Gastroesophageal sphincter (tissue), 3 donors: Measurements from ENCODE around the gene FBXL17.

Experiments used
- CTCF ChIP-seq, 4 experiments: fragments of 200-600 bp in 2 of 4; fragments of 450-650 bp in 2 of 4; sonication (generic) in 1 of 4; IDR thresholded peaks; one replicate each; pipeline ENCODE4 v1.5.1; 2017 to 2019; ENCODE audit warnings: antibody characterized with exemption in 4 of 4, mild to moderate bottlenecking in 2 of 4, moderate library complexity in 2 of 4
- EP300 ChIP-seq: sonication (generic); formaldehyde crosslinking; IDR thresholded peaks from one replicate; pipeline ENCODE4 v1.6.1; 2017; ENCODE audit warnings: antibody characterized with exemption, mild to moderate bottlenecking
- POLR2A ChIP-seq, 2 donors: fragments of 450-650 bp; IDR thresholded peaks; one replicate each; pipeline ENCODE4 v1.6.1; 2017; ENCODE audit warnings: antibody characterized with exemption in 2 of 2, mild to moderate bottlenecking in 2 of 2, moderate library complexity in 1 of 2
- POLR2AphosphoS5 ChIP-seq: sonication (generic); formaldehyde crosslinking; IDR thresholded peaks from one replicate; pipeline ENCODE4 v1.6.1; 2017; ENCODE audit warnings: antibody characterized with exemption

- no peak for TF ChIP-seq CTCF (IDR thresholded peaks at IDR 0.05)
- no peak for TF ChIP-seq POLR2A (IDR thresholded peaks at IDR 0.05)
- no peak for TF ChIP-seq POLR2AphosphoS5
- no peak for TF ChIP-seq EP300
These were observed 115.7 kb downstream of the FBXL17 start for GRCh38 chr5:108266242-108266641.
